GM13977 (cell line): ENCODE measurements around the gene SLC66A3.

Experiments
- DNase-seq: peaks from one replicate; pipeline ENCODE4 v3.0.0; 2012; ENCODE audit warnings: low spot score
- in situ Hi-C: fragments of 300-500 bp; cut with MboI; formaldehyde crosslinking; loops from one replicate; pipeline ENCODE4 v1.12.0; 2022; ENCODE audit warnings: low sequenced_read_pairs, low pct_unique_long_range_greater_than_20kb, mixed read lengths, inconsistent platforms; ENCODE audit not compliant: unreplicated experiment
- TF ChIP-seq, protein P1 (sequence below): IDR thresholded peaks from 2 replicates; pipeline ENCODE4 v1.5.1; 2012; ENCODE audit warnings: mild to moderate bottlenecking, control low read depth; ENCODE audit not compliant: insufficient read depth; ENCODE audit errors: extremely low read depth, missing control alignments

SLC66A3 gene

DNA sequence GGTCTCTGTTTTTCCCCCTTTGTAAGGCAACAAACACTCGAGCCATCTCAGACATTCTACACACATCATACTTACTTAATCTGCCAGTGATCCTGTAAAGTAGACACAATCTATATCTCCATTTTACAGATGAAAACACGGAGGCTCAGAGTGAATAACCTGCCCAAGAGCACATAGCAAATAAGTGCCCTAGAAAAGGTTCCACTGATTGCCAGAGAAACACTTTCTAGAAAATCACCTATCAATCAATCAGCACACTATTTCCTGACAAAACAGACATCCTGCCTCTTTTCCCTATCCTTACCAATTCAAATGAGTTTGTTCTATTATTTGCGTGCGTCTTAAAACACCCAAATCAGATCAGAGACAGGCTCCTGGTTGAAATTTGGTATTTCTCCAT lies 23.9 kb downstream of the SLC66A3 start:
- no peak for DNase-seq
- in situ Hi-C loops = no loop called here
- TF ChIP-seq, protein P1, sequence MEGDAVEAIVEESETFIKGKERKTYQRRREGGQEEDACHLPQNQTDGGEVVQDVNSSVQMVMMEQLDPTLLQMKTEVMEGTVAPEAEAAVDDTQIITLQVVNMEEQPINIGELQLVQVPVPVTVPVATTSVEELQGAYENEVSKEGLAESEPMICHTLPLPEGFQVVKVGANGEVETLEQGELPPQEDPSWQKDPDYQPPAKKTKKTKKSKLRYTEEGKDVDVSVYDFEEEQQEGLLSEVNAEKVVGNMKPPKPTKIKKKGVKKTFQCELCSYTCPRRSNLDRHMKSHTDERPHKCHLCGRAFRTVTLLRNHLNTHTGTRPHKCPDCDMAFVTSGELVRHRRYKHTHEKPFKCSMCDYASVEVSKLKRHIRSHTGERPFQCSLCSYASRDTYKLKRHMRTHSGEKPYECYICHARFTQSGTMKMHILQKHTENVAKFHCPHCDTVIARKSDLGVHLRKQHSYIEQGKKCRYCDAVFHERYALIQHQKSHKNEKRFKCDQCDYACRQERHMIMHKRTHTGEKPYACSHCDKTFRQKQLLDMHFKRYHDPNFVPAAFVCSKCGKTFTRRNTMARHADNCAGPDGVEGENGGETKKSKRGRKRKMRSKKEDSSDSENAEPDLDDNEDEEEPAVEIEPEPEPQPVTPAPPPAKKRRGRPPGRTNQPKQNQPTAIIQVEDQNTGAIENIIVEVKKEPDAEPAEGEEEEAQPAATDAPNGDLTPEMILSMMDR = no peak

DNA sequence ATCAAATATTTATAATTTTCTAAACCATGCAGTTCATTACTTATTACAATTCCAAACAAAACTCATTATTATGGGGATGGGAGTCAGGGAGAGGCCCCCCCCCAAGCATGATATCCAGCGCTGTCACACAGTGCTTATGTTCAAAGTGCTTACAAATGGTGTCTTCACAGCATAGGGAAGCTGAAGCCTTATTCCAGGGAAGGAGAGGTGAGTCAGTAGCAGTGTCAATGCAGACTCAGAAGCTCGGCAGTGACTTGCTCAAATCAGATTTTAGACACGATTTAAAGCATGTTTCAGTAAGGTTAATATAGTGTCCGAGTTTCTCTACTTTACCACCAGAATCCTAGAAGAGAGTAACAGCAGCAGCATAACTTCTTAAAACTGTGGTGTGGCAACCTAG lies 24.6 kb downstream of the SLC66A3 start:
- DNase-seq = no peak
- TF ChIP-seq, protein P1 = no peak
- in situ Hi-C loops = no loop called here

DNA sequence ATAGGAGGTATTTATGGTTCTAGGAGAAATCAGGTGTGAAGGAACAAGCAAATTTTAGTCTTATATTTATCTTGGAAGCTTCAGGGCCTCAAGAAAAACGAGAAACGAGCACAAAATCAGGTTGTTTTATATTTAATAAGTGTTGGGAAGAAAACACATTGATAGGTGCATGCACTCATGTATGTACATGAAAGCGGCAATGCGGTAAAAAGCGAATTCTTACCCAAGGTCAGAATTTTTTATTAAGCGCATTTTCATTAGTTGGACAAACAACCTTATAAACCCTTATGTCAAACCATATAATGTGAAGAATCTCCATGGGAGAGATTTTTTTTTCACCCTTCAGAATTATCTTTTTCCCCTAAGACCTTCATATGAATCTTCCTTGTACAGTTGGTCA lies 25.4 kb downstream of the SLC66A3 start:
- in situ Hi-C loops = no loop called here

DNA sequence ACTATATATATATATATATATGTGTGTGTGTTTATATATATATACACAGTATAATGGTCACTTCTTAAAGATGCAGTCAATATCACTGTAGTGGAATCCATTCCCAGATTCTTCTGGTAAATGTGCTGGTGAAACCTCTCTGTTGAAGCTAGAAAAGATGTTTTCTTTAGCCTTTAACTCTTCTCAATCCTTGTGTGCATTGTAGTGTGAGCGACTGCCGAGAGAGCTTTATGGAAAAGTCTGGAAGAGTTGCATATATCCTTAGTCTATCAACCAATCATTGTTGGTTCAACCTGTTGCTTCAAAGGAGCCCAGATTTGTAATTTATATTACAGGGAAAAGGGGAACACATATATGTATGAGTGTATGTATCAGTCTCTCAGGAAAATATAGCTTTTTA lies 27.7 kb downstream of the SLC66A3 start:
- DNase-seq = no peak
- in situ Hi-C loops = no loop called here
- TF ChIP-seq, protein P1 = no peak

More for the DNA sequence above, 25.4 kb downstream of the SLC66A3 start:
- TF ChIP-seq, protein P1 = no peak
- no peak for DNase-seq

DNA sequence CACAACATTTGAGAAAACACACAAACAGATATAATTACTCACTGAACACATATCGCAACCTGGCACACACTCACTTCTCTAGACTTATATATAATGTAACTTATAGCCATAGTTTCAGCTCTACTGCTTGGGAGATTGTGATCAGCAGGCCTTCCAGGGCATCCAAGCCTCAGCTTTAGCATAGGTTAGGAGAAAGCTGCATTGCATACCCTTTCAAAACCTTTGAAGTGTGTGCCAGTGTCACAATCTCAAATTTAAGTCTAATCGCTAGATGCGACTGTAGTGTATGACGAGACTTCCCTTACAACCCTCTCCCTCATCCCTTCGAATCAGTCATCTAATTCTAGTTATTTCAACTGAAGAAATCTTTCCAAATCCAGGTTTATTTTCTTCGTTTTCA lies 30.9 kb downstream of the SLC66A3 start:
- in situ Hi-C loops = no loop called here
- no peak for DNase-seq
- TF ChIP-seq, protein P1 = no peak

DNA sequence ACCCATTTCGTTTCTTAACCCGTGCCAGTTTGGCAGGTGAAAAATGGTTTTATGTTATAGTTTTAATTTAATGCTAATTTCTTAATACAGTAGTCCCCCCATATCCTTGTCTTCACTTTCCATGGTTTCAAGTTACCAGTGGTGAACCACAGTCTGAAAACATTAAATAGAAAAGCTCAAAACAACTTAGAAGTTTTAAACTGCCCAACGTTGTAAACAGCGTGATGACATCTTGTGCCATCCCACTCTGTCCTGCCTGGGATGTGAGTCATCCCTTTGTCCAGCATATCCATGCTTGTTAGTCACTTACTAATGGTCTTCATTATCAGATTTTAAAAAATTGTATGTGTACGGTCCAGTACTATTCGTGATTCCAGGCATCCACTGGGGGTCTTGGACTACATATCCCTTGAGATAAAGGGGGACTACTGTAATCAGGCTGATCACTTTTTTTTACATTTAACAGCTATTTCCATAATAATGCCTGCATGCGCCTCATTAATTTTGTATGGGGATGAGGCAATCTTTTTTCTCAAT lies 31.9 kb downstream of the SLC66A3 start:
- TF ChIP-seq, protein P1 = no peak
- in situ Hi-C loops = no loop called here
- no peak for DNase-seq

DNA sequence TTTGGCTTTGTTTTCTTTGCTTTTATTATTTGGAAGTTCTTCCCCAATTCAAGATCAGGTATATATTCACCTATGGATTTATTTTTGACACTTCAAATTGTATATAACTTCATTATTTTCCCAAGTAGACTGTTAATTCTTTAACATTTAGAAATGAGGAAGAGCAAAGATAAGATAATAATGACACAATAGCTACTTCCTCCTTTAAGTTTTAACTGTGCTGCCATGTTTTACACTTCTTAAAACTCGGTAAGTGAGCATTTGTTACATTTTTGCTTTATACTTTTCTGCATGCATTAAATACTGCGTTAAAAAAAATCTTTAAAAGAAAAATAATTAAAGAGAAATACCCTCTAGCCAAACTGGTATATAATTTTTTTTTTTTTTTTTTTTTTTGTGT lies 32.5 kb downstream of the SLC66A3 start:
- no peak for DNase-seq

More for the DNA sequence above, 32.5 kb downstream of the SLC66A3 start:
- TF ChIP-seq, protein P1 = no peak
- in situ Hi-C loops = no loop called here
